ENCODE data around the gene IGSF21. TPM values are rescaled to one million over a fixed set of nuclear protein-coding genes. Genes with fewer than 3 reads are reported as not detected.

IGSF21 gene
- total and polyA plus RNA-seq, 2 of the 4 experiments (the other 2 are of a cell fraction), result not detected

DNA sequence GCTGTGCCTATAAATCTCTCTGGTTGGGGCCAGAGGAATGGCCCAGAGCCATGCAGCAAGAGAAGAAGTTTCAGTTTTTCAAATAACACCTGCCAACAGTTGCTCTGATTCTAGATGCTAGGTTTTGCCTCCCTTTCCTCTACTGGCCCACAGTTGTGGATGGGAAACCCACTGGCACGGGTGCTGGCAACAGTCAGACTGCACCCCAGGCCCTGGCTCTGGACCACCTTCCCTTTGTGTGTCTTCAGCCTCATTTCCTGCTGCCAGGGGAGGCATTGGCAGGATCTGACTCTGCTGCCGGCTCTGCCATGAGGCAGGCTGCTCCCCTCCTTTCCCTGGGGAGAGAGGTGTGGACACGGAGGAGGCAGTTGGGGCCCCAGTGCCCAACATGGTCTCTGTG is 142.0 kb downstream of the IGSF21 start:
- Histone ChIP-seq H3K4me1 (ENCODE audit: control insufficient read depth, insufficient read depth, low read length) (no peaks in the 10 kb centered on the region), H4K8ac (ENCODE audit: low read depth in 2 of 2, low read length in 2 of 2) (no peak overlapping the region), H3K9me1 (ENCODE audit: insufficient read depth, low read length) (no peaks in the 10 kb centered on the region), H3K9me3 (ENCODE audit: control insufficient read depth, insufficient read depth, low read length) (peaks cover 23% of the 10 kb centered on the region), H2BK15ac (ENCODE audit: low read depth, low read length) (no peak overlapping the region), H3K23ac (ENCODE audit: low read depth, low read length) (no peak overlapping the region), H4K5ac (ENCODE audit: low read depth, low read length) (no peak overlapping the region), H3K18ac (ENCODE audit: low read depth, low read length) (no peak overlapping the region), H2AFZ (replicated peaks; ENCODE audit: low read length, poor library complexity) (no peak overlapping the region), H3K56ac (ENCODE audit: extremely low read depth, insufficient read depth, low read length) (no peak overlapping the region), H2BK120ac (ENCODE audit: low read depth, low read length) (no peak overlapping the region), H3K79me1 (ENCODE audit: low read depth in 1 of 2, low read length in 2 of 2) (no peaks in the 10 kb centered on the region), H2AK9ac (replicated peaks; ENCODE audit: low read depth, low read length, poor library complexity) (no peak overlapping the region), H4K91ac (ENCODE audit: insufficient read depth, low read depth, low read length) (no peak overlapping the region), H3K9ac (ENCODE audit: low read depth, low read length) (no peak overlapping the region), H3K4ac (ENCODE audit: low read depth, low read length) (no peak overlapping the region), H2BK5ac (ENCODE audit: low read depth, low read length, poor library complexity, severe bottlenecking) (no peak overlapping the region), H4K20me1 (ENCODE audit: insufficient read depth, low read length) (no peaks in the 10 kb centered on the region), H3K27me3 (ENCODE audit: control insufficient read depth, insufficient read depth, low read length) (no peaks in the 10 kb centered on the region), H3K4me2 (ENCODE audit: low read depth, low read length) (no peak overlapping the region), H3K4me3 (ENCODE audit: insufficient read depth, low read depth, low read length) (no peak overlapping the region), H3K14ac (replicated peaks; ENCODE audit: low read depth, low read length) (no peak overlapping the region), H3K36me3 (ENCODE audit: control insufficient read depth, insufficient read depth, low read length) (no peaks in the 10 kb centered on the region), H2AK5ac (ENCODE audit: low read depth, low read length) (no peak overlapping the region), H2BK20ac (ENCODE audit: low read depth, low read length) (no peak overlapping the region), H3K27ac (ENCODE audit: insufficient read depth, low read length) (no peak overlapping the region)
- no CpG with 5 or more reads among the region's 3 CpGs for WGBS, 2 experiments (ENCODE audit: extremely low coverage in 2 of 2, insufficient read length in 1 of 2)
- dilution Hi-C loops (cut with HindIII; ENCODE audit: low sequenced_read_pairs, unreplicated experiment), result no loop called here
- DNase-seq, result no peak
- no peak for ATAC-seq (ENCODE audit: low read depth)
- ChIA-PET POLR2A (ENCODE audit: unreplicated experiment) (no interaction called here), CTCF (no interaction called here)
- no peak for TF ChIP-seq NFE2L2 (IDR thresholded peaks at IDR 0.05; ENCODE audit: low read depth, low read length)
- TF ChIP-seq MAZ (IDR thresholded peaks at IDR 0.05; ENCODE audit: borderline replicate concordance, low read depth, low read length), result no peak
- no peak for TF ChIP-seq POLR2A (IDR thresholded peaks at IDR 0.05; ENCODE audit: low read depth, low read length)
- TF ChIP-seq RCOR1 (IDR thresholded peaks at IDR 0.05; ENCODE audit: insufficient replicate concordance, low read length), result no peak
- TF ChIP-seq USF2 (IDR thresholded peaks at IDR 0.05; ENCODE audit: low read depth, low read length), result no peak
- no peak for TF ChIP-seq RFX5 (IDR thresholded peaks at IDR 0.05; ENCODE audit: low read depth, low read length)
- TF ChIP-seq, protein P1, sequence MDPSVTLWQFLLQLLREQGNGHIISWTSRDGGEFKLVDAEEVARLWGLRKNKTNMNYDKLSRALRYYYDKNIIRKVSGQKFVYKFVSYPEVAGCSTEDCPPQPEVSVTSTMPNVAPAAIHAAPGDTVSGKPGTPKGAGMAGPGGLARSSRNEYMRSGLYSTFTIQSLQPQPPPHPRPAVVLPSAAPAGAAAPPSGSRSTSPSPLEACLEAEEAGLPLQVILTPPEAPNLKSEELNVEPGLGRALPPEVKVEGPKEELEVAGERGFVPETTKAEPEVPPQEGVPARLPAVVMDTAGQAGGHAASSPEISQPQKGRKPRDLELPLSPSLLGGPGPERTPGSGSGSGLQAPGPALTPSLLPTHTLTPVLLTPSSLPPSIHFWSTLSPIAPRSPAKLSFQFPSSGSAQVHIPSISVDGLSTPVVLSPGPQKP (IDR thresholded peaks at IDR 0.05; ENCODE audit: borderline replicate concordance, low read depth, low read length), result no peak
- TF ChIP-seq MAFK (IDR thresholded peaks at IDR 0.05; ENCODE audit: low read depth, low read length), result no peak
- TF ChIP-seq SMC3 (IDR thresholded peaks at IDR 0.05; ENCODE audit: low read depth, low read length), result no peak
- no peak for TF ChIP-seq MXI1 (IDR thresholded peaks at IDR 0.05; ENCODE audit: borderline replicate concordance, low read depth, low read length)
- intact Hi-C loops (cut with micrococcal nuclease), result no loop called here
- no TSS peak for BruUV-seq (replicated peaks)
- in situ Hi-C loops (cut with MboI; ENCODE audit: low sequenced_read_pairs), result no loop called here

Measured in IMR-90 (cell line).